IPS-18c (cell line): ENCODE measurements around the gene TTC22.

ENCODE experiments used
- H3K4me3 ChIP-seq: 2 replicates; pipeline ENCODE4 v1.7.0; 2013; ENCODE audit warnings: low read depth, mild to moderate bottlenecking, low read length, moderate library complexity; ENCODE audit not compliant: insufficient read depth
- H3K9me3 ChIP-seq: one replicate; pipeline ENCODE4 v1.6.1; 2013; ENCODE audit warnings: mild to moderate bottlenecking, low read length, moderate library complexity; ENCODE audit not compliant: control insufficient read depth, insufficient read depth

TTC22 gene

GRCh38 chr1:54798769-54799641, 2.1 kb downstream of the TTC22 start:
- Histone ChIP-seq H3K9me3 (no peaks in the 10 kb centered on the region), H3K4me3 (no peak overlapping the region)

DNA sequence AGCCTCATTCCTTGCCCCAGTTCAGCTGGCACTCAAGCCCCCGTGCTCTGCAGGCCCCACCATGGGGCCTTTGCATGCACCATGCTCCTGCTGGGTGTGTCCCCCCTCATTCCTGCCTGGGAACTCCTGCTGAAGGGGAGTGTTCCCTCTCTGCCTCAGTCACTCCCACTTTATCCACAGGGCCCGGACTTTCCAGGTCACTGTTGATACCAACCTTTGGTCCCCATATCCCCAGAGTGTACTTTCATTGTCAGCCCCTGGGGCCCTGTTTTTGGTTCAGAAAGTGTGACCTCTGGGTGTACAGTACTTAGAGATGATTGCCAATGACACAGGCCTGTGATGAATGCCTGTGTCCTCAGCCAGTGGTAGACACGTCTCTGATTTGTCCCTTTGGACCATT, 2.9 kb downstream of the TTC22 start:
- Histone ChIP-seq H3K9me3 (no peaks in the 10 kb centered on the region), H3K4me3 (no peak overlapping the region)

DNA sequence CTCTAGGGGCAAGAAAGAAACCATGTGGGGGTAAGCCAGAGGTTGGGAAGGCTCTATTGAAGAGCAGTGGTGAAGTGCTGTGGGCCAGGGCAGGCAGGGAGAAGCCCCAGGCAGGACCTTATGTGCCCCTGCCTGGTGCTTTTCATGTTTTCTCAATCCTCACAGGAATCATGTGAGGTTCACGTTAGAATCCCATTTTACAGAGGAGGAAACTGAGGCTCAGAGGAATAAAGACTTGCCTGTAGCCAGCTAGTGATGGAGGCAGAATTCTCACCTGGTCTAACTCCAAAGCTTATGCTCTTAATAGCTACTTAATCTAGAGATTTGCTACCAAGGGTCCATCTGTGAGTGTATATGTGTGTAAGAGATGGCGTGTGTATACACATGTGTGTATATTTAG, 4.2 kb downstream of the TTC22 start:
- no peak overlapping the region for H3K4me3 ChIP-seq

DNA sequence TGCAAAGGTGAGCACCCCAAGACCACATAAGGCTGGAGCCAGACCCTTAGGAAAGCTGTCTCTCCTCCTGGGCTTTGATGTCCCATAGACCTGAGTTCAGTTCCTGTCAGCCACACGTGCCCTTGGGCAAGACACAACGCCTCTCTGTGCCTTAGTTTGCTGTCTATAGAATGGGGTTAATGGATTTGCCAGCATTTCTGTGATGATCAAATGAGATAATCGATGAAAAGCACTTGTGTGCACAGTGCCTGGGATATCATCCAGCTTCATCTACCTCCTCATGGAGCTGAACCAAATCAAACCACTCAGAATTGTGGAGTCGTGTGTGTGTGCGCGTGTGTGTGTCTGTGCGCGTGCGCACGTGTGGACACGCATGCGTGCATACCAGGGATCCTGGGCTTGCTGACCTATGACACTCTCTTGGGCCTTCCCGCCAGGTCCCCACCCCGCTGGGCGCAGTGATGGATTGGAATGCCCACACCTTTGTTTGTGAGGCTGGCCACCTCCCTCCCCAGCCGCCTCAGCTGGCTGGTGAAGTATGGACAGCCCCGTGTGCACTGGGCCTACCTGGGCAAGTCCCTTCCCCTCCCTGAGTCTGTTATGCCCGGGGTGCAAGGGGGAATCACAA, 5.2 kb downstream of the TTC22 start:
- Histone ChIP-seq H3K4me3 (no peak overlapping the region), H3K9me3 (no peaks in the 10 kb centered on the region)

More for the DNA sequence above, 4.2 kb downstream of the TTC22 start:
- H3K9me3 ChIP-seq: no peaks in the 10 kb centered on the region

DNA sequence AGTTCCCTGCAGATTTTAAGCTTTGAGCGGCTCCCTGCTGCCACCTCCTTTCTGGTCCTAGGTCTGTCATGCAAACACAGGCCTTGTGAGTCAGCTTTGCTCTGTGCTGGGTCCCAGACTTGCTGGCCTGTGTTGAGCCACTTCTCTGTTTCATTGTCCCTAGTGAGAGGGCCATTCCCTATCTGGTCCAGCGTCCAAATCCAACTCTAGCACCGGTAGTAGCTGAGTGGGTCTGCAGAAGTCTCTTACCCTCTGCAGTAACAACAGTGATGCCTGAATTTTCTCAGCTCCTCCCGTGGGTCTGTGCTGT, 5.8 kb downstream of the TTC22 start:
- Histone ChIP-seq H3K4me3 (no peak overlapping the region), H3K9me3 (no peaks in the 10 kb centered on the region)

DNA sequence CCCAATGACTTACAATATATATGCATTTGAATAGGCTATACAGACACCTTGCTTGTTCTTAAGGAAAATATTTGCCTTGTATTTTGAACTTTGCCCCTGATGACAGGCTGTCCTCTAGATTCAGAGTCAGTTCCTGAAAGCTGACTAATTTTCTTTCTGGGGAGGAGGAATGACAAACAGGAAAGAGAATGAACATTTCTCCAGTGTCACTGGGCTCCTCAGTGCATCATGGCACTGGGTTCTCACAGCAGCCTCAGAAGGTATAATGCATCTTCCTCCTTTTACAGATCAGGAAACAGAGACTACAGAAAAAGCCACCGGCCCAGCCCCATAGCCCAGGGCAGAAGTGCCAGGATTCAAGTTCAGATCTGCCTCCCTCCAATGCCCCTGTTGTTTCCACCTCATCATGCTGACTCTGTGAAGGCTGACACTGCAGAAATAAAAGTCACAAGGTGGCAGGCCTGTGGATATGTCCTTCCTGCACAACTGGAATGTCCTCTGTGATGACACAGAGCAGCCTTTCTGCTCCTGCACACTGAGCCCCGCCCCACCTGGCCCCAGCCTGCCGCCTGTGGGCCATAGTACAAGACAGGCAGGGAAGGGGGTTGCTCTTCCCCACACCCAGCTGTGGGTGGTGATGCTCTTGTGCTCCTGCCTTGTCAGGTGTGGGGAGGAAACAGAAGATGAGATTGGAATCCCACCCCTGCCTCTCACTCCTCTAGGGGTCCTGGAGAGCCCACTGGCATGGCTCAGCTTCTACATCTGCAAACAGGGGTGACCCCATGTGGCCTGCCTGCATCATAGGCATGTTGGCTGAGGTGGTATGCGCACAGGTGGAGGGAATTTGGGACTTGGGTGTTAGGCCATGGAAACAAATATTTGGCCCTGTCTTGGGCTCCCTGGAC, 6.4 kb downstream of the TTC22 start:
- H3K9me3 ChIP-seq: no peaks in the 10 kb centered on the region
- H3K4me3 ChIP-seq: no peak overlapping the region

GRCh38 chr1:54792686-54793282, 8.3 kb downstream of the TTC22 start:
- Histone ChIP-seq H3K4me3 (no peak overlapping the region), H3K9me3 (no peaks in the 10 kb centered on the region)

GRCh38 chr1:54791880-54792522, 9.1 kb downstream of the TTC22 start:
- H3K9me3 ChIP-seq: no peaks in the 10 kb centered on the region
- H3K4me3 ChIP-seq: no peak overlapping the region

DNA sequence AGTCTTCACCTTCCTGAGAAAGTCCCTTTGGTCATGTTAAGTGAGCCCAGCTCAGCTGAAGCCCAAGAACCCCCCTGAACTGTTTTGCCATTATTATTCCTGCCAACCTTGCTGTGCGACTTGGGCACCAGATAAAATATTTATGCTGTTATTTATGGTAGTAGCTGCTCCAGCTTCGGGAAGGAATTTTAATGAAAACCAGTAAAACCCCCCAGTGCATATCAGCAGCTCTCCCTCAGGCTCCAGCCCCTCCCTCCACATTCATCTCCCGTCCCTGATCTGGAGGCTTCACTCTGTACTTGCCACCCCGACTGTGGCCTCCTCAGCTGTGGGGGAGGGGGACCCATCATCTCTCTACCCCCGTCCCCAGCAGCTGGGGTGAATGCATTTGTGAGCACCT, 12.7 kb downstream of the TTC22 start:
- no peak overlapping the region for H3K4me3 ChIP-seq

DNA sequence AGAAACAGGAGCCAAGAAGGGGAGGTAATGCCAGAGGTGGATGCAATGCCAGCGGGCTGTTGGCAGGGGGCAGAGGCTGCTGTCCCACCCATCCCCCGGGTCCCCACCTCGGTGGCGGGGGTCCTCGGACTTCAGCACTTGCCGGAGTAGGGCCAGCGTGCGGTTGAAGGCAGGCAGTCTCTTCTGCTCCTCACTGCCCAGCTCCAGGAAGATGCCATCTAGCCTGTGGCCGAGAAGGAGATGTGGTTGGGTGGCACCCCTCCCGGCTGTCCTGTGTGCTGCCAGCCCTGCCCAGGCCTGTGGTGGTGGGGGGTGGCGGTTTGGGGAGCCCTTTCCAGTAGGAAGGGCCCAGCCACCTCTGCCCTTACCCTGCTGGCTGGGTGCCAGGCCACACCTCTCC, 13.5 kb downstream of the TTC22 start:
- Histone ChIP-seq H3K9me3 (peaks cover 2% of the 10 kb centered on the region), H3K4me3 (no peak overlapping the region)

More for the DNA sequence above, 12.7 kb downstream of the TTC22 start:
- H3K9me3 ChIP-seq: peaks cover 2% of the 10 kb centered on the region

DNA sequence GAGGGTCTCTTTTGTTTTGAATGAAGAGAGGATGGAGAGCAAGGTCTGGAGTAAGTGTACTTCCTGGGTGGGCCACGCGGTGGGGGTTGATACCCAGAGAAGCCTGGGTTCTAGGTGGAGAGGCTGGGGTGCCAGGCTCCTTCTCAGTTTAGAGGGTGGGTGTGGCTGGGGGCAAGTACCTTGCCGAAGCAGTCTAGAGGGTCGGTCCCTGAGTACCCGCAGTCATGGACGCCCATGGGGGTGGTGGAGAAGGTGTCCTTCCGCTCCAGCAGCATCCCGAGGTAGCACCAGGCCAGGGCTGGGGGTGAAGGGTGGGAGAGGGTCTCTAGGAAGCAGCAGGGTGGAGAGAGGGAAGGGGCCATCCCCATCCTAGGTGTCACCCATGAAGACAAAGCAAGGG, 14.3 kb downstream of the TTC22 start:
- no peak overlapping the region for H3K4me3 ChIP-seq
- H3K9me3 ChIP-seq: peaks cover 2% of the 10 kb centered on the region

- Histone ChIP-seq H3K9me3 (peaks cover 2% of the 10 kb centered on the region), H3K4me3 (no peak overlapping the region)
Observed at GRCh38 chr1:54784066-54784465, 17.1 kb downstream of the TTC22 start.

DNA sequence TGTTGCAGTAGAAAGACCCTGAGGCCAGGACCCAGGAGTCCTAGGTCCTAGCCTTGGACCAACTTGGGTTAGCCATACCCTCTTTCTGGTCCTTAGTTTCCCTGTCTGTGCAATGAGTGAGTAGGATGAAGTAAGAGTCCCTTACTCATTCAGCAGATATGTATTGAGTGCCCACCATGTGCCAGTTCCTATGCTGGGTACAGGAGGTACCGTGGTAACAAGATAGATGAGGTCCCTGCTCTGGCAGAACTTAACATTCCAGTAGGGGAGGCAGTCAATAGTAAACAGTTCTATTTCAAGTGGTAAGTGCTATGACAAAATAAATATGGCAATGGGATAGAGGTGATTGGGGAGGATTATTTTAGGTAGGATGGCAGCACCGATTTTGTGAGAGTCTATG, 18.5 kb downstream of the TTC22 start:
- Histone ChIP-seq H3K4me3 (no peak overlapping the region), H3K9me3 (peaks cover 2% of the 10 kb centered on the region)

- Histone ChIP-seq H3K9me3 (peaks cover 2% of the 10 kb centered on the region), H3K4me3 (no peak overlapping the region)
Observed at GRCh38 chr1:54782156-54782555, 19.0 kb downstream of the TTC22 start.

- peaks cover 2% of the 10 kb centered on the region for H3K9me3 ChIP-seq
- peak overlapping the region; percentile 9; the same call in 1 of the 2 replicates for H3K4me3 ChIP-seq
Observed at GRCh38 chr1:54781023-54781723, 19.9 kb downstream of the TTC22 start.

- Histone ChIP-seq H3K4me3 (no peak overlapping the region), H3K9me3 (no peaks in the 10 kb centered on the region)
Observed at GRCh38 chr1:54777431-54777830, 23.7 kb downstream of the TTC22 start.
